Measurements from ENCODE around the gene RNF2. TPM values are rescaled to one million over a fixed set of nuclear protein-coding genes. Genes with fewer than 3 reads are reported as not detected.

RNF2 gene
- total and polyA plus RNA-seq, 2 experiments from 2014 or later = 18.2 to 19.6 TPM

DNA sequence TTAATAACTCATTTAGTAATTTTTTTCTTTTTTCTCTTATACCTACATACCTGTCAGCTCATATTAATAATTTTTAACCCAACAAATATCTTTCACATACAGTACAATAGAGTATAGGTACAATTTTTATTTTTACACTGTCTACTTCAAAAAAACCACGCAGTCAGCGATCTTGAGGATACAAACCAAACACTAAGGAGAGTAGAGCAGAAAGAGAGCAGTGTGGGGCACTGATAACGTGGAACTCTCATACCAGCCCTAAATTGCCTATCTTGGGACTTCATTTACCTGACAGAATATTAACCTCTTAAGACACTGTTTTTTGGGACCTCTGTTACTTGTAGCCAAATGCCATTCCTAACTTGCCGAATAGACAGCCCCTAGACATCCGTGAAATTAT, 105.9 kb downstream of the RNF2 start:
- in situ Hi-C loops (cut with MboI) = loop anchor here (25.0 kb wide), 1 partner anchor 339 kb away; no protein-coding TSS in a partner anchor
- 89 to 90% methylated on average over 5 of the region's 5 CpGs for WGBS, 2 experiments (ENCODE audit: low coverage in 1 of 2, low lambda C conversion rate in 2 of 2, missing lambda C conversion rate in 2 of 2)
- TF ChIP-seq EZH2phosphoT487 (IDR thresholded peaks at IDR 0.05; ENCODE audit: insufficient read depth, low read depth) (no peak), EZH2 (IDR thresholded peaks at IDR 0.05; ENCODE audit: insufficient read depth, poor library complexity, severe bottlenecking) (no peak)
- Histone ChIP-seq H3K36me3 (ENCODE audit: low read depth) (peaks cover 20% of the 10 kb centered on the region; the same call in 1 of the 2 replicates), H2AFZ (no peak overlapping the region), H3K9me3 (ENCODE audit: low read depth) (no peaks in the 10 kb centered on the region), H3K4me1 (ENCODE audit: insufficient read depth) (peaks cover 25% of the 10 kb centered on the region), H3K27me3 (replicated peaks; ENCODE audit: insufficient read depth) (no peaks in the 10 kb centered on the region), H3K9me2 (ENCODE audit: insufficient read depth) (no peaks in the 10 kb centered on the region), H3F3A (ENCODE audit: insufficient read depth) (peaks cover 8% of the 10 kb centered on the region), H3K27ac (no peak overlapping the region), H3K4me2 (ENCODE audit: unreplicated experiment) (no peak overlapping the region), H3K4me3 (no peak overlapping the region), H3K9ac (no peak overlapping the region), H3K79me2 (ENCODE audit: insufficient read depth) (peaks cover 37% of the 10 kb centered on the region), H4K20me1 (ENCODE audit: insufficient read depth) (no peaks in the 10 kb centered on the region)
- DNase-seq = no peak

Small RNAs within 50 kb of the gene (small RNA-seq; reads per million reads assigned to genes)
- not detected for gene RNA5SP72 (ENCODE audit: low read depth, low replicate concordance)

Other genes with a start within 250 kb of the RNF2 start
- 34.8 and 35.5 TPM in 2 replicates for gene NIBAN1, start 71.0 kb upstream of the RNF2 start, total RNA-seq (2014; rRNA removed; shearing (Covaris generic))
- gene NIBAN1, start 71.0 kb upstream of the RNF2 start, polyA plus RNA-seq (2016; fragmentation: Nextera tagmentation; extraction: Ambion mirVana) = 19.5 and 19.9 TPM in 2 replicates
- 5.1 and 13.2 TPM in 2 replicates for gene TRMT1L, start 111.4 kb downstream of the RNF2 start, total RNA-seq (2014; rRNA removed; shearing (Covaris generic))
- gene TRMT1L, start 111.4 kb downstream of the RNF2 start, polyA plus RNA-seq (2016; fragmentation: Nextera tagmentation; extraction: Ambion mirVana) = 9.2 and 9.8 TPM in 2 replicates
- gene SWT1, start 111.6 kb downstream of the RNF2 start, total RNA-seq (2014; rRNA removed; shearing (Covaris generic)) = 1.0 and 2.8 TPM in 2 replicates
- 1.6 and 2.8 TPM in 2 replicates for gene SWT1, start 111.6 kb downstream of the RNF2 start, polyA plus RNA-seq (2016; fragmentation: Nextera tagmentation; extraction: Ambion mirVana)